Measurements from ENCODE around the gene PDE11A. TPM values are rescaled to one million over a fixed set of nuclear protein-coding genes. Genes with fewer than 3 reads are reported as not detected.

PDE11A gene
- total and polyA plus RNA-seq, 8 donors: 0.28 to 5.0 (median 1.7) TPM

DNA sequence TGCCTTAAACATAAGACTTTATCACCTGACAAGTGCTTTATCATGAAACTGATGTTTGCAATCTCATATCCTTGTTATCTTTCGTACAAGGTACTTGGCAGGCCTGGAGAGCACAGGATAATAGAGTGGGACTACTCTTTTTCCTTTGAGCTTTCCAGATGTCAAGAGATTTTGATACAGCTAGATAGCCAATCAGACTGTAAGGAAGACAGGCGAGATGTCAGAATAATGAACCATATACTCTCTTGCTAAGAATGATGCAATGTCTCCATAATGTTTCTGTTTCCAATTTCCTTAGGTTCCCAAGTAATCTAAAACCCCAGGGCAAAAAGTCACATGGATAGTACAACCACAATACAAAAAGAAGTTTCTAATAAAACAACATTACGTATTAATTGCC lies 313.1 kb downstream of the PDE11A start:
- 82 to 83% methylated on average over 3 of the region's 3 CpGs for WGBS, 2 donors
- Histone ChIP-seq H3K27me3 (no peaks in the 10 kb centered on the region), H3K27ac (no peak overlapping the region), H3K4me1 (no peaks in the 10 kb centered on the region), H3K9me3 (no peaks in the 10 kb centered on the region), H3K4me3 (no peak overlapping the region), H3K36me3 (no peaks in the 10 kb centered on the region)
- intact Hi-C loops (cut with DNase I): no loop called here
- FAIRE-seq (no peak), DNase-seq (no peak), ATAC-seq (no peak)
- no peak for TF ChIP-seq CTCF (IDR thresholded peaks at IDR 0.05)

DNA sequence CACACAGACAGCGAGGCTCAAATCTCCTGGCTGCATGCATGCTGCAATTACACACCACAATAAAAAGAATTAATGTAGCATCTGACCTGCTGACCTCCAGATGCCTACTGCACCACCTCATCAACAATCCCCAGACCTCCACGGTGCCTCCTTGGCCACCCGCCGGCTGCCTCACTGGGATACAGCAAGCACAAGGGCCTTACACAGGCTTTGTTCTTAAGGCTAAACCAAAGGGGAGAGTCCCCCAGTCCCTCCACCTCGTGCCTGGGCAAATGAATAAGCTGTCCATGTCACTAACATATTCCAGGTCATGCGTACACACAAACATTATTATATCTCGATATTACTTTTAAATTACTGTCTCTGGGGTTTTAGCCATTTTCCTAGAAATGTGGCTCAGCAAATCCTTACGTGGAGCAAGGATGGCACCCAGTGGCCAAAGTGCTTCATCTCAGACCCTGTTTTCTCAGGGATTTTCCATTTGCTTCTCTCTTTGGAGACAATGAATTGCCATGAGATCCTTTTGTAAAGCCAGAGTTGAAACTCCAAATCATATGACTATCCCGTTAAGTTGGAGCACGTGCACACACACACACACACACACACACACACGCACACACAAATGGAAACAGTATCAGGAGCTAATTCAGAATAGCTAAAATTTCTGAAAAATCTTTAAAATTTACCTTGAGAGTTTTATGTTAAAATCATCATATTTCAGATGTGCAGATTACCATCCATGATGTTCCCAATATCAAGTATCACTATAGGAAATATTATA lies 313.8 kb downstream of the PDE11A start:
- no peak overlapping the region for H3K4me3 ChIP-seq
- no peak for FAIRE-seq
- no peak overlapping the region for H3K27ac ChIP-seq
- no peaks in the 10 kb centered on the region for H3K9me3 ChIP-seq
- WGBS, 2 donors: 57 to 61% methylated on average over 11 of the region's 11 CpGs
- no peak for DNase-seq
- H3K4me1 ChIP-seq: no peaks in the 10 kb centered on the region
- TF ChIP-seq CTCF (IDR thresholded peaks at IDR 0.05): peak in 1 of 4 donors; percentile 9
- H3K27me3 ChIP-seq: no peaks in the 10 kb centered on the region
- no peaks in the 10 kb centered on the region for H3K36me3 ChIP-seq
- intact Hi-C loops (cut with DNase I): no loop called here
- ATAC-seq: peak in 3 of 4 donors; percentile 38 to 67 (median 67)

DNA sequence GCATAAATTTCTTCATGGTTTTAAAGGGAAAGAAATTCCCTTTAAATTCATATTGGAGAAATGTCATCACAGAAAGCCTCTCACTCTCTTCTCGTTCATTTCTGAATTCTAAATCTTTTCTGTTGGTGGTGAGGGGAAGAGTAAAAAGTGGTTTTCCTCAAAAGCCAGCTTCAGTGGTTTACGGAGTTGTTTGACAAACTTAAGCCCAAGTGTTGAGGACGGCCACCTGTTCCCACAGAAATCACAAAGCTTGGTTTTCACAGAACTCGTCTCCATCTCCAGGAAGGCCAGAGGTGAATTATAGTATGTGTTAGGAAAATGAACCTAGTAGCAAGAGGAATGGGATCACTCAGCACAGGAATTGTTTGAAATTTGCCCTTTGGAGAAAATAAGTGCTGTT lies 316.2 kb downstream of the PDE11A start:
- Histone ChIP-seq H3K27ac (no peak overlapping the region), H3K4me3 (no peak overlapping the region), H3K36me3 (no peaks in the 10 kb centered on the region), H3K9me3 (no peaks in the 10 kb centered on the region), H3K27me3 (no peaks in the 10 kb centered on the region), H3K4me1 (no peaks in the 10 kb centered on the region)
- ATAC-seq: no peak
- intact Hi-C loops (cut with DNase I): no loop called here
- no peak for FAIRE-seq
- DNase-seq: no peak
- no peak for TF ChIP-seq CTCF (IDR thresholded peaks at IDR 0.05)
- whole genome bisulfite sequencing, 2 donors: 90 to 91% methylated on average over 4 of the region's 4 CpGs

- H3K36me3 ChIP-seq: no peaks in the 10 kb centered on the region
- ATAC-seq (no peak), DNase-seq (no peak), FAIRE-seq (no peak)
- no peak for TF ChIP-seq CTCF (IDR thresholded peaks at IDR 0.05)
- H3K27ac ChIP-seq: no peak overlapping the region
- 65 to 70% methylated on average over 4 of the region's 4 CpGs for WGBS, 2 donors
- intact Hi-C loops (cut with DNase I): no loop called here
- no peaks in the 10 kb centered on the region for H3K9me3 ChIP-seq
- H3K4me3 ChIP-seq: no peak overlapping the region
- H3K27me3 ChIP-seq: no peaks in the 10 kb centered on the region
- H3K4me1 ChIP-seq: no peaks in the 10 kb centered on the region
Measured at GRCh38 chr2:177754492-177754873, 318.1 kb downstream of the PDE11A start.

Data from pancreas (tissue), 10 donors.